ENCODE measurements around the gene HSF5. TPM values are rescaled to one million over a fixed set of nuclear protein-coding genes. Genes with fewer than 3 reads are reported as not detected.
A peak's percentile ranks its signal among the peaks of the same experiment; 100 is the strongest.

HSF5 gene
- polyA plus RNA-seq (ENCODE audit: insufficient read length): 0.52 TPM
- long read RNA-seq, donor 1: 0 reads
- long read RNA-seq, donor 2: 0 reads
- long read RNA-seq, donor 3: 0 reads
- long read RNA-seq, donor 4: 0 reads
- long read RNA-seq, donor 5: 0 reads
- long read RNA-seq, donor 6: 0 reads
- long read RNA-seq, donor 7: 0 reads
- long read RNA-seq, donor 8: 0 reads

DNA sequence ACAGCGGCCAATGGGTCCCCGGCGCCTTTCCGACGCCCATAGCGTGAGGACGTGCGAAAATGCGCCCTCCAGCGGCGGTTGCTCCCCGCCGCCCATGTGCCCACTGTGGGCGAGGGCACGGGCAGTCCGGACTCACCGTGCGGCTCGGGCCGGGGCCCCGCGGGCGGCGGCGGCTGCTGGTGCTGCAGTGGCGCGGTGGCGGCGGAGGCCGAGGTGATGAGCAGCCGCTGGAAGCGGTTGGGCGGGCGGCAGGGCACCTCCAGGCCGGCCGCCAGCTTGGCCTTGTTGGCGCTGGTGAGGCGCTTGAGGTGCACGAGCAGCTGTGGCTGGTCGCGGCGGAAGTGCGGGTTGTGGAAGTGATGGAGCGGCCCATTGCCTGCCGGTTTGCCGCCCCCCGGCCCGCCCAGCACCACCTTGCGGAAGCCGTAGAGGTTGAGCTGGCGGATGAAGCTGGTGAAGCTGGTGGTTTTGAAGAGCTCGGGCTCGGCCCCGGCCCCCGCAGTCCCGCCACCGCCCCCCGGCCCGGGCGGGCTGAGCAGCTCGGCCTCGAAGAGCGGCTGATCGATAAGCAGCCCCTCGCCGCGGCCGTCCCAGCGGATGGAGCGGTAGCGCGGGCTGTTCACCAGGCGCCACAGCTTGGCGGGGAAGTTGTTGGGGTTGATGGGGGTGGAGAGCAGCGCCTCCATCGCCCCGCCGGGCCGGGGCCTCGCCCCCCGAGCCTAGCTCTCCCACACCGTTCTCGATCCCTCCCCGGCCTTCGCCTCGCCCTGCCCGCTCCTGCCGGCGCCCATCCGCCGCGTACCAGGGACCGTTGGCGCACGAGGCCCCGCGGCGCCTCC, at the start of gene HSF5:
Gene HSF5, minus strand, starts transcription at position 820 of the 839 bp plus-strand sequence. Its CDS starts 134 bp downstream, at position 686.
- DNase-seq: peak; percentile 38

DNA sequence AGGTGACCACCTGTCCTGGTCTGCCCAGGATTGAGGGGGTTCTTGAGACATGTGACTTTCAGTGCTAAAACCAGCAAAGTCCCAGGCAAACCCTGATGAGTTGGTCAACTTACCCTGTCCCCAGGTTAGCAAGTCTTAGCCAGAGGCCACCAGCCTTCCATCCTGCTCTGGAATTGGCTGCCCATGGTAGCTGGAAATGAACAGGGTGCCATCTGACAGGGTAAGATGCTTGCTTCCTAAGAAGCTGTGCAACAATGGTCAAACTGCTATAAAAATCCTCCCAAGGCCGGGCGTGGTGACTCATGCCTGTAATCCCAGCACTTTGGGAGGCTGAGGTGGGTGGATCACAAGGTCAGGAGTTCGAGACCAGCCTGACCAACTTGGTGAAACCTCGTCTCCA, 49.1 kb upstream of the HSF5 start:
- no peak for DNase-seq

DNA sequence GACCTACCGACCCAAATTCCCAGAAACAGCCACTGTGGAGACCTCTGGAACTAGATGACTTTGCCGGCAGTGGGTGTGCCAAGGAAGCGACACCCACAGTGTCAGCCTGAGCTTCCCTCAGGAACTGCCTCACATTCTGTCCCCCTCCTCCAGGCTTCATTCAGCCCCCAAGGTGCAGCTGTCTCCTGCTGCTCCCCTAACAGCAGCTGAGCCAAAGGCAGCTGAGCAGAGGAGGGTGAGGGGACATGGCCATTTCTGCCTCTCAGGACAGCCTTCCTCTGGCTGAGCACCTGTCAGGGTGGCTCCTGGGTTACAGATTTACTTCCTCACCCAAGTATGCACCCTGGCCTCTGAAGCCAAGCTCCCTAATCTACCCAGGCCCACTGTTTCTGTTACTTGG, 48.3 kb upstream of the HSF5 start:
- no peak for DNase-seq

DNA sequence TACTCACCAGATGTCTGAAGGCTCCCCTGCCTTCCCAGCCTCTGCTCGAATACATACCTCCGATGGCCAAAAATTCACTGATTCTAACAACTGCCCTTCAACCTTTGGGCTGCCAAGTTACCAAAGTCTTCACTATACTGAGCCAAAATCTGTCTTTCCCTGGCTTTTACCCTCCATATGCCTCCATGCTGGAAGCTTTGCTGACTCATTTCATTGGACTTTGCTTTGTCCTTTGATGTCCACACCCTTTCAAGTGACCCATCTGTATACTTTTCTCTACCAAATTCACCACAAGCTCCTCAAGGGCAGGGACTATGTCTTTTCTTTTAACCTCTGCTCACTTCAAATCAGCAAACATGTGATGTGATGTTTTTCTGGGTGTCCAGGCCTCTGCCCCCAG, 47.2 kb upstream of the HSF5 start:
- no peak for DNase-seq

- DNase-seq: no peak
Observed at GRCh38 chr17:58534901-58535421, 46.8 kb upstream of the HSF5 start.

DNA sequence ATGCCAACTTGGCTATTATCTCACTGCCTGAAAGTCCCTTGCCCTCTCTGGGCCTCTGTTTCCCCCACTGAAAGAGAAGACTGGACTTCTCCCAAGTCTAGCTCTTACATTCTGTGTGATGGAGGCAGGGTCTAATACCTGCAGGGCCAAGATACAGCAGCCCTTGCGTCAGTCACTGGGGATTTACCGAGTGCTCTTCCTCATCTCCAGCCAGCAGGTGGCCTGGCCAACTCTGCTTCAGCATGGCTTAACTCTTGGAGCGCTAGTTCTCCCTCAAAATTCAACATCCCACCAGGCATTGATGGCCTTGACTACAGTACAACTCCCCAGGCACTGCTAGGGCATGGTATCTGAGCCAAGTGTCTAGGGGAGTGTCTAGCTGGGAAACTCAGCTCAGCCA, 46.1 kb upstream of the HSF5 start:
- DNase-seq: no peak

DNA sequence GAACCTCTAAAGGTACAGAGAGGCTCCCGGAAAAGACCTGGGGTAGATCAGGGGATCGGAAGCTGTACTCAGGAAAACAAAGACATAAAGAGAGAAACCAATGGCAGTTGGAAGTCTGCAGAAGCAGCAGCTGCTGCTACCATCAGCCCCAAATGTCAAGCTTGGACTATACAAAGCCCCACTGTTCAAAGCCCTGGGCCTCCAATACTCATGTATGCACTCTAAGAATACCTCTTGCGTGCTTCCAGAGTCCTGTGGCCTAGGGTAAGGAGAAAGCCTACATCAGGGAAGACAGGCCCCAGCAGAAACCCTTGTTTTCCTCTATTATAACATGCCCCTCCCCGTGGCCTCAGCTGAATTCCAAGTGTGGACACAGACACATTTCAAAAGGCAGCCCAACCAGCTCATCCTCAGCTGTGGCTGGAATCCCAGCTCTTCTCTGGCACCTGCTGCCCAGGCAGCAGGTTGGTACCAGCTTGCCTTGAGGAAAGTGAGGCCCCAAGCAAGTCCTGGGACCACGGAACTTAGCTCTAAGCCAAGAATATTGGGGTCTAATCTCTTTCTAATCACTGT, 45.5 kb upstream of the HSF5 start:
- no peak for DNase-seq

- DNase-seq: no peak
Observed at GRCh38 chr17:58532555-58532951, 44.3 kb upstream of the HSF5 start.

DNA sequence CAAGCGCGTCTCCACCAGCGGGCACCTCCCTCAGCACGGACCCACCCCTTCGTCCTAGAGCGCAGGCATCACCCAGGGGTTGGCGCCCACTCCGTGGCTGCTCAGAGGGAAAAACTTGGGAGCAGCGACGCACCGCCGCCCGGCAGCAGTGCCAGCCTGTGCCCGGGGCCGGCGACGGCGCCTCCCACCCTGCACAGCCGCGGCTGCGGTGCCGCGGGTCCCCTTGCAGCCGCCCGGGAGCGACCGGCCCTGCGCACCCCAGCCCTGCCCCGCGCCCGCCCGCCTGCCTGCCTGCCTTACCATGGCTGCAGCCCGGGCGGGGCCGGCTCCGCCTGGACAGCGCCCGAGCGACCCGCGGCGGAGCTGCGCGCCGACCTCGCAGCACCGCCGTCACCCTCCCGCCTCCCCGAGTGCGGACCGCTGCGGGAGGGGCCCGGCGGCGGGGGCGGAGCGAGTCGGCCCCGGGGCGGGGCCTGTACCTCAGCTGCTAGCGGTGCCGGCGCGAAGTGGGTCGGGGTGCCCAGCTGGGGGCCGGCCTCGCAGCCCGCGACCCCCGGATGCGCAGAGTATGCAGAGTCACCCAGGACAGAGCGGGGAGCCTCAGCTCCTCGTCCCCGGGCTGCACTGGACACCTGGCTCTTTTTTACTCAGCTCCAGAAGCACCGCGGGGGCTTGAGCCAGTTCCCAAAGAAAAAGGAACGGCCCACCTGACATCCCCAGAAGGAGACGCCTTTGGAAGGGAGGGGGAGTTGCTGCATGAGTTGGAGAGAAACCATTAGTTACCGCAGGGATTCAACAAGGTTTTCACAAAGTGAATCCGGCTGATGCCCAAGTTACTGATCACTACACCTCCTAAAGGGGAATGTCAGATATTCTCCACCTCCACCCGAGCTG, 43.7 kb upstream of the HSF5 start:
- peak; percentile 51 for DNase-seq

GRCh38 chr17:58531122-58531521, 42.9 kb upstream of the HSF5 start:
- no peak for DNase-seq

DNA sequence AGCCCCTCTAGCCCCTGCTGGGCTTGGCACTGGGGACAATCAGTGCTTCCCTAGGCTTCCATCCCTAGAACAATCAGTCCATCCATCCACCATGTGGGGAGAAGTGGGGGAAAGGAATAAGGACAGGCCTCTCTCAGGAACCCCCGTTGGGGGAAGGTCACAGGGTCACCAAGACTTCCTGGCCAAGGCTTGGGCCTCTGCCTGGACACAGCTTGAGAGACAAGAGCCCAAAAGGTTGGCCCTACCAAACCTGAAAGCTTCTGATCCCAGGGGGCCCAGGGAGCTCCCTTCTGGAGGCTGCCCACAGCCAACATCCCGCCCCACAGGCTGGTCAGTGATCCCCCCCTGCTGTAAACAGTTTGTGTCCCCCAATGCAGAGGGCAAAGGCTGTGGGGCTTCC, 42.4 kb upstream of the HSF5 start:
- DNase-seq: no peak

DNA sequence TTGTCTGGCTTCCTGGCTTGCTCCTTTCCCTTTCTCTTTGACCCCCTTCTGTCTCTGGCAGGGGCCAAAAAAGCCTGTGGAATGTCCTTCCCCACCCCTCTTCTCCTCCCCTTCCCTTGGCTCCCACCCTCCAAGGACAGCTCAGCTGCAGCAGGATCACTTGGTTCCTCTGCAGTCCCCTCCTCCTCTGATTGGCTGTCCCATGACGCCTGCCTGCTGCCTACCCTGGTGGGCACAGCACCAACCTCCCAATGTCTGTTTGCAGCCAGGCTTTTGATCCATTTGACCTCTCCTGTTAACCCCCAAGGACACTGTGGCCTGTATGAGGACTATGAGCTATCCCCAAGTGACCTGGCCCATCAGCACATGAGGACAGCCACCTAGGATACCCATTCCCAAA, 41.1 kb upstream of the HSF5 start:
- no peak for DNase-seq

DNA sequence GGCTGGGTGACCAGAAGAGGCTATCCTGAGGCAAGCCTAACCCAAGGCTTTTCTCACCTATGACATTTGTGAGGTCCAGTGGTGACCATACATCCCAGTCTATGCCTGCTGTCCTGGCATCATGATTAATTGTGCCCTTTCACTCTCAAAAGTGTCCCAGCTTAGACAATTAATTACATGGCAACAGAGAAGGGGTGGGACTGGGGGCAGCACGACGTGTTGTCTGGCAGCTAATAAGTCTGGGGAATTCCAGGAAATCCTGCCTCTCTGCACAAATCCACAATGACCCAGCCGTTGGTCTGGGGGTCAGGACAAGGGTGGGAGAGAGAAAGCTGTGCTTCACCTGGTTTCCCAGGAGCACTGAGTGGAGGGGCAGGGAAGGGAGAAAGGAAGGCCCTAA, 40.2 kb upstream of the HSF5 start:
- DNase-seq: no peak

- no peak for DNase-seq
Observed at GRCh38 chr17:58527949-58528348, 39.7 kb upstream of the HSF5 start.

DNA sequence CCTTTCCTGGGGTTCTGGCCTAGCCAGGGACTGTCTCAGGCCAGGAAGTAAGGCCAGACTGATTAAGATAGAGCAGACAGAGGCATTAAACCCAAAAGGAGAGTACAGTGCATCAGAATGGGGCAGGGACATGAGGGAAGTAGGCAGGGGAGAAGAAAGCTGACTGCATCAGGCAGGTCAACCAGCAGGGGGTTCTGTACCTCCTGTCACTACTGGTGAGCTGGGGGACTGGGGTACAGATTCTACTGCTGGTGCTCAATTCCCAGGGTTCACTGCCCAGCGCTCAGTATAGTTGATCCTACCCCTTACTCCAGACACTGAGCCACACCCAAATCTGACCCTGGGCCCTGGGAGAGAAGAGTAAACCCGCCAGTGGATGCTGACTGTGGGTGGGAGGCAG, 39.1 kb upstream of the HSF5 start:
- DNase-seq: no peak

GRCh38 chr17:58525239-58525638, 37.0 kb upstream of the HSF5 start:
- no peak for DNase-seq

- DNase-seq: no peak
Observed at GRCh38 chr17:58521680-58522079, 33.5 kb upstream of the HSF5 start.

- DNase-seq: no peak
Observed at GRCh38 chr17:58520843-58521430, 32.7 kb upstream of the HSF5 start.

DNA sequence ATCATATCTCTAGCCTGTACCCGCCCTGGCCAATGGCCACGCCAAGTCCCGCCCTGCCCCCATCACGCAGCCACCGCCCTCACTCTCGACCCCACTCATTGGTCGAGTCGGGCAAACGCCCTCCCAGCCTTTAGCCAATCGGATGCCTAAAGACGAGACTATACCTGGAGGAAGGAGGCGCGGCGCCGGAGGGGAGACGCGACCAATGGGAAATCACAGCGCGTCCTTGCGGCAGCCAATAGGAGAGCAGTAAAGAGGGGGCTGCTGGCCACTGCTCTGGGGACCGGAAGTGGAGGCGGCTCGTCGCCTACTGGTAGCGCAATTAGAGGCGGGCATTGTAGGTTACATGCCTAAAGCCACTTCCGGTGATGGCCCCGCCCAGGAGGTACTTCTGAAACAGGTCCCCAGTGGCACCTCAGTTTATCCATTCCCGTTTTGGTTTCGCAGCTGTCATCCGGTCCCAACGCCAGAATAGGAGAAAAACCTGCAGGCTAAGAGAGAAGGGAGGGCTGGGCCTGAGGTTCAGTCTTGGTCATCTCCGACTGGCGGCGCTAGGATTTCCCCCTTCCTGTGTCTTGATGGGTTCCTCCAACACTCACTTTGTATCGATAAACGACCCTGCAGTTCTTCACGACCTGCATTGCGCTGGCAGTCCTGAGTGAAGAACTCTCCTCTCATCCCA, 29.9 kb upstream of the HSF5 start:
- DNase-seq: peak; percentile 100

GRCh38 chr17:58517378-58517927, 29.2 kb upstream of the HSF5 start:
- no peak for DNase-seq

Data from left kidney (tissue), 8 donors.